Measurements from ENCODE around the gene IL15. TPM values are rescaled to one million over a fixed set of nuclear protein-coding genes. Genes with fewer than 3 reads are reported as not detected.

Gene IL15
- total and polyA plus RNA-seq, 2 experiments from 2014 or later: 2.3 to 3.7 TPM

GRCh38 chr4:141724646-141725045 is 88.3 kb downstream of the IL15 start:
- Histone ChIP-seq H4K20me1 (replicated peaks; ENCODE audit: insufficient read depth) (no peaks in the 10 kb centered on the region), H3K27ac (ENCODE audit: low read depth) (no peak overlapping the region), H3K27me3 (ENCODE audit: insufficient read depth) (no peaks in the 10 kb centered on the region), H3F3A (replicated peaks; ENCODE audit: low read depth) (no peaks in the 10 kb centered on the region), H3K4me3 (no peak overlapping the region), H3K36me3 (ENCODE audit: insufficient read depth) (no peaks in the 10 kb centered on the region), H3K4me1 (ENCODE audit: insufficient read depth) (no peaks in the 10 kb centered on the region), H3K4me2 (no peak overlapping the region), H3K79me2 (replicated peaks; ENCODE audit: insufficient read depth) (no peaks in the 10 kb centered on the region), H3K9me2 (ENCODE audit: insufficient read depth) (no peaks in the 10 kb centered on the region), H2AFZ (no peak overlapping the region)
- H3K4me3 Mint-ChIP-seq: no peak overlapping the region
- DNase-seq (ENCODE audit: low spot score): no peak
- no peaks in the 10 kb centered on the region for H3K27me3 Mint-ChIP-seq (ENCODE audit: insufficient read depth, low read depth, poor library complexity)
- H3K4me1 Mint-ChIP-seq: no peaks in the 10 kb centered on the region
- H3K9me3 Mint-ChIP-seq: no peaks in the 10 kb centered on the region
- H3K36me3 Mint-ChIP-seq (ENCODE audit: low read depth): no peaks in the 10 kb centered on the region
- no peak overlapping the region for H3K27ac Mint-ChIP-seq
- no peak for ATAC-seq
- TF ChIP-seq JUNB (IDR thresholded peaks at IDR 0.05; ENCODE audit: unreplicated experiment) (no peak), NANOG (IDR thresholded peaks at IDR 0.05; ENCODE audit: borderline replicate concordance) (no peak), ZNF462 (CRISPR knock-in tag; IDR thresholded peaks at IDR 0.05) (no peak), EZH2phosphoT487 (IDR thresholded peaks at IDR 0.05; ENCODE audit: unreplicated experiment) (no peak), ZNF114 (CRISPR knock-in tag; IDR thresholded peaks at IDR 0.05) (no peak), CREB1 (CRISPR knock-in tag; IDR thresholded peaks at IDR 0.05; ENCODE audit: low read depth) (no peak), CTCF (conservative IDR thresholded peaks at IDR 0.05; ENCODE audit: low read depth in 2 of 2) (no peak)
